ENCODE measurements around the gene NQO1. TPM values are rescaled to one million over a fixed set of nuclear protein-coding genes. Genes with fewer than 3 reads are reported as not detected.

NQO1 gene
- total and polyA plus RNA-seq, 2 of the 13 experiments (the other 11 are each of a cell fraction or from before 2014, with no cell fraction given): 464 to 1,060 TPM

GRCh38 chr16:69761983-69762813 is 35.8 kb upstream of the NQO1 start, which contains the start of gene WWP2 (continued):
- TF ChIP-seq, protein P1, sequence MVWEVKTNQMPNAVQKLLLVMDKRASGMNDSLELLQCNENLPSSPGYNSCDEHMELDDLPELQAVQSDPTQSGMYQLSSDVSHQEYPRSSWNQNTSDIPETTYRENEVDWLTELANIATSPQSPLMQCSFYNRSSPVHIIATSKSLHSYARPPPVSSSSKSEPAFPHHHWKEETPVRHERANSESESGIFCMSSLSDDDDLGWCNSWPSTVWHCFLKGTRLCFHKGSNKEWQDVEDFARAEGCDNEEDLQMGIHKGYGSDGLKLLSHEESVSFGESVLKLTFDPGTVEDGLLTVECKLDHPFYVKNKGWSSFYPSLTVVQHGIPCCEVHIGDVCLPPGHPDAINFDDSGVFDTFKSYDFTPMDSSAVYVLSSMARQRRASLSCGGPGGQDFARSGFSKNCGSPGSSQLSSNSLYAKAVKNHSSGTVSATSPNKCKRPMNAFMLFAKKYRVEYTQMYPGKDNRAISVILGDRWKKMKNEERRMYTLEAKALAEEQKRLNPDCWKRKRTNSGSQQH (CRISPR knock-in tag; IDR thresholded peaks at IDR 0.05; ENCODE audit: low read depth): peak; percentile 77; the same call in 1 of the 2 replicates
- TF ChIP-seq ZNF33B (CRISPR knock-in tag; IDR thresholded peaks at IDR 0.05) (no peak), ZSCAN30 (CRISPR knock-in tag; IDR thresholded peaks at IDR 0.05) (no peak), ZNF441 (CRISPR knock-in tag; IDR thresholded peaks at IDR 0.05; ENCODE audit: borderline replicate concordance) (0 out of 2 replicates have a peak, but pooled peaks have one; percentile 18), ZKSCAN5 (CRISPR knock-in tag; IDR thresholded peaks at IDR 0.05) (no peak), AGO2 (optimal IDR thresholded peaks at IDR 0.05; ENCODE audit: low read depth, low read length) (peak; percentile 64), SNAPC5 (CRISPR knock-in tag; IDR thresholded peaks at IDR 0.05; ENCODE audit: borderline replicate concordance) (peak; percentile 64; the same call in 1 of the 2 replicates), ZNF207 (IDR thresholded peaks at IDR 0.05; ENCODE audit: borderline replicate concordance) (no peak), NKX3-1 (CRISPR knock-in tag; IDR thresholded peaks at IDR 0.05) (peak; percentile 71; the same call in 1 of the 2 replicates), NFIC (IDR thresholded peaks at IDR 0.05; ENCODE audit: low read length) (peak; percentile 71; the same call in 1 of the 2 replicates), GABPA (IDR thresholded peaks at IDR 0.05; ENCODE audit: low read depth, low read length) (peak; percentile 65), GABPA (CRISPR knock-in tag; IDR thresholded peaks at IDR 0.05; ENCODE audit: low read depth) (peak; percentile 87), DNMT3B (CRISPR knock-in tag; conservative IDR thresholded peaks at IDR 0.05) (no peak), SMC3 (IDR thresholded peaks at IDR 0.05; ENCODE audit: low read length) (no peak), ZNF317 (CRISPR knock-in tag; IDR thresholded peaks at IDR 0.05) (no peak), PHF21A (CRISPR knock-in tag; IDR thresholded peaks at IDR 0.05) (0 out of 2 replicates have a peak, but pooled peaks have one; percentile 28), ELF3 (CRISPR knock-in tag; IDR thresholded peaks at IDR 0.05) (peak; percentile 95), ZBTB38 (CRISPR knock-in tag; IDR thresholded peaks at IDR 0.05) (peak; percentile 53; the same call in 1 of the 2 replicates), HINFP (CRISPR knock-in tag; IDR thresholded peaks at IDR 0.05; ENCODE audit: low read depth) (peak; percentile 40; the same call in 1 of the 2 replicates), ZSCAN21 (CRISPR knock-in tag; IDR thresholded peaks at IDR 0.05; ENCODE audit: borderline replicate concordance) (no peak), MYNN (CRISPR knock-in tag; IDR thresholded peaks at IDR 0.05; ENCODE audit: low read depth) (no peak), MAFK (conservative IDR thresholded peaks at IDR 0.05 in 1 of 2, IDR thresholded peaks at IDR 0.05 in 1 of 2; ENCODE audit: low read length in 2 of 2) (peak; percentile 89 to 92), TMF1 (CRISPR knock-in tag; IDR thresholded peaks at IDR 0.05; ENCODE audit: low read depth) (peak; percentile 78), PHF20 (CRISPR knock-in tag; IDR thresholded peaks at IDR 0.05) (peak; percentile 99), FIP1L1 (IDR thresholded peaks at IDR 0.05; ENCODE audit: borderline replicate concordance, insufficient read depth, low read depth, low read length) (no peak)
- TF ChIP-seq, protein P2, sequence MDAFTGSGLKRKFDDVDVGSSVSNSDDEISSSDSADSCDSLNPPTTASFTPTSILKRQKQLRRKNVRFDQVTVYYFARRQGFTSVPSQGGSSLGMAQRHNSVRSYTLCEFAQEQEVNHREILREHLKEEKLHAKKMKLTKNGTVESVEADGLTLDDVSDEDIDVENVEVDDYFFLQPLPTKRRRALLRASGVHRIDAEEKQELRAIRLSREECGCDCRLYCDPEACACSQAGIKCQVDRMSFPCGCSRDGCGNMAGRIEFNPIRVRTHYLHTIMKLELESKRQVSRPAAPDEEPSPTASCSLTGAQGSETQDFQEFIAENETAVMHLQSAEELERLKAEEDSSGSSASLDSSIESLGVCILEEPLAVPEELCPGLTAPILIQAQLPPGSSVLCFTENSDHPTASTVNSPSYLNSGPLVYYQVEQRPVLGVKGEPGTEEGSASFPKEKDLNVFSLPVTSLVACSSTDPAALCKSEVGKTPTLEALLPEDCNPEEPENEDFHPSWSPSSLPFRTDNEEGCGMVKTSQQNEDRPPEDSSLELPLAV (CRISPR knock-in tag; conservative IDR thresholded peaks at IDR 0.05; ENCODE audit: low read depth): no peak

Measured in HepG2 (cell line).